H1 (cell line): ENCODE measurements around the gene ZNRF3. TPM values are rescaled to one million over a fixed set of nuclear protein-coding genes. Genes with fewer than 3 reads are reported as not detected.

Experiments used
- CTCF ChIA-PET: fragments of 300-600 bp; sonication (Branson Sonifier 250); formaldehyde crosslinking; loops from one replicate; lab custom pipeline; 2021; ENCODE audit not compliant: partially characterized antibody; lab: Charles Lee
- POLR2A ChIA-PET: fragments of 300-600 bp; sonication (Branson Sonifier 250); formaldehyde crosslinking; loops from one replicate; lab custom pipeline; 2021; ENCODE audit warnings: inconsistent platforms; ENCODE audit not compliant: partially characterized antibody; lab: Charles Lee
- DNase-seq, 2 experiments: peaks; one replicate each; pipeline versions ENCODE4 v3.0.0 to v3.0.0-alpha.2; 2010 to 2022; ENCODE audit warnings: low spot score in 2 of 2, low read depth in 1 of 2, mixed read lengths in 1 of 2
- FAIRE-seq: peaks from 2 replicates; lab custom pipeline; 2011; peaks lifted over from hg19 to GRCh38; lab: Jason Lieb, UNC
- H2AFZ ChIP-seq: 2 replicates; pipeline ENCODE4 v1.8.1; 2012; ENCODE audit warnings: low read length, inconsistent platforms
- H2AK5ac ChIP-seq: 2 replicates; pipeline ENCODE4 v1.6.1; 2013; ENCODE audit warnings: low read depth, low read length
- H2BK120ac ChIP-seq: replicated peaks from 2 replicates; pipeline ENCODE3; 2013; ENCODE audit warnings: low read depth, low read length, inconsistent platforms
- H2BK12ac ChIP-seq: 2 replicates; pipeline ENCODE4 v1.6.1; 2013; ENCODE audit warnings: low read depth, low read length
- H2BK15ac ChIP-seq: 2 replicates; pipeline ENCODE4 v1.6.1; 2013; ENCODE audit warnings: low read length
- H2BK20ac ChIP-seq: 2 replicates; pipeline ENCODE4 v1.6.1; 2013; ENCODE audit warnings: low read length
- H2BK5ac ChIP-seq: 2 replicates; pipeline ENCODE4 v1.6.1; 2013; ENCODE audit warnings: low read depth, low read length
- H3K14ac ChIP-seq: 2 replicates; pipeline ENCODE4 v1.6.1; 2013; ENCODE audit warnings: inconsistent platforms; ENCODE audit not compliant: insufficient read length
- H3K18ac ChIP-seq: 2 replicates; pipeline ENCODE4 v1.6.1; 2013; ENCODE audit warnings: low read length; ENCODE audit errors: extremely low read depth
- H3K23ac ChIP-seq: 2 replicates; pipeline ENCODE4 v1.6.1; 2013; ENCODE audit warnings: inconsistent platforms; ENCODE audit not compliant: insufficient read length
- H3K23me2 ChIP-seq: 2 replicates; pipeline ENCODE4 v1.6.1; 2013; ENCODE audit warnings: low read depth, low read length
- H3K27ac ChIP-seq: 2 replicates; pipeline ENCODE4 v1.6.1; 2011; ENCODE audit warnings: low read depth, low read length, inconsistent platforms
- H3K27me3 ChIP-seq, 4 experiments: replicated peaks in 1 of 4; 1 replicate in 1 of 4; 2 replicates in 3 of 4; pipeline versions ENCODE4 v1.6.1 to v1.8.1; 2011 to 2013; ENCODE audit warnings: low read length in 3 of 4, mild to moderate bottlenecking in 3 of 4, inconsistent platforms in 2 of 4, mixed read lengths in 2 of 4, moderate library complexity in 1 of 4; ENCODE audit not compliant: control insufficient read depth in 3 of 4, insufficient read depth in 3 of 4; ENCODE audit errors: extremely low read depth in 1 of 4
- H3K36me3 ChIP-seq, 4 experiments: 2 replicates each; pipeline versions ENCODE4 v1.6.1 to v1.8.1; 2011 to 2013; ENCODE audit warnings: mild to moderate bottlenecking in 4 of 4, low read length in 3 of 4, moderate library complexity in 2 of 4, control low read depth in 1 of 4, inconsistent platforms in 1 of 4; ENCODE audit not compliant: insufficient read depth in 4 of 4, control insufficient read depth in 2 of 4
- H3K4ac ChIP-seq: replicated peaks from 2 replicates; pipeline ENCODE3; 2013; ENCODE audit warnings: low read length, low read depth, mixed read lengths, inconsistent platforms; ENCODE audit not compliant: insufficient read length
- H3K4me1 ChIP-seq, 4 experiments: replicated peaks in 1 of 4; 1 replicate in 1 of 4; 2 replicates in 3 of 4; pipeline versions ENCODE4 v1.6.1 to v1.8.1; 2011 to 2013; ENCODE audit warnings: low read length in 3 of 4, inconsistent platforms in 2 of 4, mixed read lengths in 1 of 4; ENCODE audit not compliant: insufficient read depth in 4 of 4, control insufficient read depth in 3 of 4
- H3K4me2 ChIP-seq, 2 experiments: 2 replicates each; pipeline versions ENCODE4 v1.6.1 to v1.8.1; 2011 to 2013; ENCODE audit warnings: low read depth in 2 of 2, low read length in 2 of 2, control low read depth in 1 of 2, inconsistent platforms in 1 of 2, mild to moderate bottlenecking in 1 of 2; ENCODE audit not compliant: insufficient read depth in 1 of 2
- H3K4me3 ChIP-seq, 4 experiments: fragments of 200-600, 300-600 bp in 1 of 4; sonication (generic), shearing (Covaris generic), sonication (Bioruptor Twin) in 1 of 4; 2 replicates each; pipeline versions ENCODE4 v1.5.1 to v1.8.1; 2011 to 2016; ENCODE audit warnings: low read length in 4 of 4, low read depth in 3 of 4, control low read depth in 2 of 4, inconsistent platforms in 2 of 4, mild to moderate bottlenecking in 2 of 4, mixed read lengths in 1 of 4, moderate library complexity in 1 of 4; ENCODE audit not compliant: insufficient read depth in 2 of 4; ENCODE audit errors: extremely low read depth in 1 of 4
- H3K56ac ChIP-seq: replicated peaks from 2 replicates; pipeline ENCODE3; 2013; ENCODE audit warnings: low read depth, mild to moderate bottlenecking, mixed read lengths, low read length, inconsistent platforms; ENCODE audit not compliant: insufficient read length
- H3K79me1 ChIP-seq: 2 replicates; pipeline ENCODE4 v1.6.1; 2013; ENCODE audit warnings: low read depth, low read length, control low read depth
- H3K79me2 ChIP-seq, 2 experiments: 2 replicates each; pipeline versions ENCODE4 v1.6.1 to v1.8.1; 2012 to 2013; ENCODE audit warnings: low read length in 2 of 2, mild to moderate bottlenecking in 2 of 2, inconsistent platforms in 1 of 2; ENCODE audit not compliant: insufficient read depth in 2 of 2, control insufficient read depth in 1 of 2
- H3K9ac ChIP-seq, 4 experiments: replicated peaks in 1 of 4; 1 replicate in 1 of 4; 2 replicates in 3 of 4; pipeline versions ENCODE4 v1.6.1 to v1.8.1; 2011 to 2013; ENCODE audit warnings: low read depth in 3 of 4, low read length in 3 of 4, control low read depth in 2 of 4, mild to moderate bottlenecking in 2 of 4, moderate library complexity in 2 of 4, inconsistent platforms in 1 of 4; ENCODE audit errors: extremely low read depth in 1 of 4
- H3K9me3 ChIP-seq, 2 experiments: 2 replicates each; pipeline versions ENCODE4 v1.6.1 to v1.8.1; 2012 to 2013; ENCODE audit warnings: mild to moderate bottlenecking in 2 of 2, moderate library complexity in 2 of 2, control low read depth in 1 of 2, inconsistent platforms in 1 of 2, low read depth in 1 of 2, low read length in 1 of 2, mixed read lengths in 1 of 2; ENCODE audit not compliant: insufficient read depth in 2 of 2
- H4K20me1 ChIP-seq, 2 experiments: replicated peaks in 1 of 2; 2 replicates each; pipeline versions ENCODE3 to v1.8.1; 2011 to 2013; ENCODE audit warnings: inconsistent platforms in 2 of 2, low read length in 2 of 2, mild to moderate bottlenecking in 1 of 2; ENCODE audit not compliant: insufficient read depth in 2 of 2, control insufficient read depth in 1 of 2
- H4K5ac ChIP-seq: 2 replicates; pipeline ENCODE4 v1.6.1; 2013; ENCODE audit warnings: low read length, low read depth, mixed read lengths, inconsistent platforms; ENCODE audit not compliant: insufficient read length
- H4K8ac ChIP-seq: 2 replicates; pipeline ENCODE4 v1.8.0; 2013; ENCODE audit warnings: mild to moderate bottlenecking, moderate library complexity, low read length, inconsistent platforms; ENCODE audit not compliant: insufficient read depth; ENCODE audit errors: extremely low read depth
- H4K91ac ChIP-seq: replicated peaks from 2 replicates; pipeline ENCODE3; 2013; ENCODE audit warnings: low read length, mixed read lengths, inconsistent platforms; ENCODE audit not compliant: insufficient read length
- BACH1 ChIP-seq: IDR thresholded peaks from 2 replicates; pipeline ENCODE4 v1.6.1; 2012; ENCODE audit warnings: low read length, improper control_type of control experiment
- CBX8 ChIP-seq: fragments of 300-800, 300-1000 bp; sonication (generic); IDR thresholded peaks from 2 replicates; pipeline ENCODE4 v1.7.1; 2016; ENCODE audit warnings: low read depth, low read length, borderline replicate concordance
- CREB1 ChIP-seq: IDR thresholded peaks from 2 replicates; pipeline ENCODE4 v1.6.1; 2012; ENCODE audit warnings: inconsistent platforms
- JUND ChIP-seq: IDR thresholded peaks from 2 replicates; pipeline ENCODE4 v1.6.1; 2011; ENCODE audit warnings: mild to moderate bottlenecking, improper control_type of control experiment, low read length
- KDM1A ChIP-seq: fragments of 200-600, 300-600 bp; sonication (generic); IDR thresholded peaks from 2 replicates; pipeline ENCODE4 v1.7.1; 2016; ENCODE audit warnings: mild to moderate bottlenecking, low read length, borderline replicate concordance
- KDM5A ChIP-seq: fragments of 200-600 bp; IDR thresholded peaks from 2 replicates; pipeline ENCODE4 v1.7.1; 2012; ENCODE audit warnings: mild to moderate bottlenecking, low read length, inconsistent platforms, mixed read lengths
- PHF8 ChIP-seq: fragments of 200-600 bp; sonication (generic); conservative IDR thresholded peaks from 2 replicates; pipeline ENCODE4 v1.7.1; 2012; ENCODE audit warnings: low read depth, mild to moderate bottlenecking, inconsistent platforms, low read length, moderate library complexity
- POU5F1 ChIP-seq: IDR thresholded peaks from 2 replicates; pipeline ENCODE4 v1.6.1; 2011; ENCODE audit warnings: low read depth, mild to moderate bottlenecking, low read length, moderate library complexity
- RNF2 ChIP-seq: fragments of 200-900, 300-1000 bp; sonication (generic); IDR thresholded peaks from 2 replicates; pipeline ENCODE4 v1.7.1; 2016; ENCODE audit warnings: borderline replicate concordance, low read depth, mild to moderate bottlenecking, antibody characterized with exemption, low read length; ENCODE audit not compliant: poor library complexity, severe bottlenecking; ENCODE audit errors: missing control alignments
- SIX5 ChIP-seq: IDR thresholded peaks from 2 replicates; pipeline ENCODE4 v1.6.1; 2011; ENCODE audit warnings: mild to moderate bottlenecking, low read depth, low read length
- WGBS, 2 experiments: shearing (Covaris generic) in 1 of 2; methylation state at CpG; one replicate each; pipeline versions ENCODE4 v1.1.6 to v1.1.7; 2013 to 2015; ENCODE audit warnings: low lambda C conversion rate in 2 of 2, mixed read lengths in 2 of 2, inconsistent platforms in 1 of 2, low coverage in 1 of 2, missing lambda C conversion rate in 1 of 2; ENCODE audit not compliant: insufficient replicate concordance in 2 of 2, insufficient coverage in 1 of 2, insufficient read length in 1 of 2; ENCODE audit errors: extremely low coverage in 1 of 2, missing lambda C conversion rate in 1 of 2; 5-methylcytosine and 5-hydroxymethylcytosine counted together
- polyA plus RNA-seq, 7 experiments: library from polyadenylated mRNA; depleted of rRNA in 3 of 7; stranded (reverse) in 5 of 7; unstranded in 2 of 7; fragments of >200 nt in 5 of 7; fragments of 200-250 nt in 2 of 7; gene quantifications; 1 replicate in 5 of 7; 2 replicates in 1 of 7; 4 replicates in 1 of 7; pipeline versions ENCODE4 v1.2.1 to v1.2.3, GENCODE V29; 2011 to 2013; ENCODE audit warnings: missing spikeins in 2 of 7, mixed read lengths in 2 of 7
- total RNA-seq: library from RNA; stranded (reverse); fragmentation: NEBNext Ultra II Directional; extraction: Animal tissue kit (Norgen Biotek cat#: 25700); gene quantifications from 2 replicates; pipeline ENCODE4 v1.2.1, GENCODE V29; 2021
- TF ChIP-seq, protein P1 (sequence below): IDR thresholded peaks from 2 replicates; pipeline ENCODE4 v1.6.1; 2011; ENCODE audit warnings: low read length, improper control_type of control experiment
- TF ChIP-seq, protein P2 (sequence below): IDR thresholded peaks from 2 replicates; pipeline ENCODE4 v1.6.1; 2012; ENCODE audit warnings: low read length, inconsistent platforms

ZNRF3 gene
- total and polyA plus RNA-seq, 2 of the 8 experiments (the other 6 are each of a cell fraction or from before 2014, with no cell fraction given), result 14.1 to 21.7 TPM

DNA sequence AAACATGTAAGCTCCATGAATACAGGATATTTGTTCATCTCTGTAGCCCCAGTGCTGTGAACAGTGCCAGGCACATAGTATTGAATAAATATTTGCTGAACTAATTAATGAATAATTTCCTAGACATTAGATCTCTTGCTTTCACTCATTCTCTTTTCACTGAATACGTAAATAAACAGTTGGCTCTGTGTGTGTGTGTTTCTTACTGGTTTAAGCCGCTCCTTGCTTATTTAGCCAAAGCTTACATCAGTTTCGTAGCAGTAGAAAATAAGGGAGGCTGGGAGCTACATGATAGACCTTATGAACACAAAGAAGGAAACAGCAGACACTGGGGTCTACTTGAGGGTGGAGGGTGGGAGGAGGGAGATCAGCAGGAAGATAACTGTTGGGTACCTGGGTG, 206.7 kb downstream of the ZNRF3 start:
- WGBS, 2 experiments, result 84% methylated on average over 3 of the region's 3 CpGs; no CpG with 5 or more reads in 1 of the 2 experiments
- Histone ChIP-seq H3K23ac (no peak overlapping the region), H3K9me3 (no peaks in the 10 kb centered on the region), H4K5ac (no peak overlapping the region), H4K91ac (no peak overlapping the region), H2BK12ac (no peak overlapping the region), H3K36me3 (no peaks in the 10 kb centered on the region), H3K56ac (no peak overlapping the region), H3K14ac (no peak overlapping the region), H3K9ac (no peak overlapping the region), H3K79me2 (no peaks in the 10 kb centered on the region), H4K8ac (no peak overlapping the region), H3K4me1 (no peaks in the 10 kb centered on the region), H3K4me2 (no peak overlapping the region), H3K27me3 (no peaks in the 10 kb centered on the region), H2BK15ac (no peak overlapping the region), H2BK5ac (no peak overlapping the region), H2BK120ac (no peak overlapping the region), H2BK20ac (no peak overlapping the region), H3K18ac (no peak overlapping the region), H4K20me1 (peaks cover 0 to 1% of the 10 kb centered on the region in 2 experiments), H2AFZ (no peak overlapping the region), H3K4me3 (no peak overlapping the region), H3K23me2 (no peaks in the 10 kb centered on the region), H3K4ac (no peak overlapping the region), H3K79me1 (no peaks in the 10 kb centered on the region), H2AK5ac (no peak overlapping the region), H3K27ac (no peak overlapping the region)
- CTCF ChIA-PET, result interaction anchor here (1.0 to 2.5 kb wide), 4 partner anchors 10 to 29 kb away, joined by 3 to 10 read pairs (median 6); no protein-coding TSS in a partner anchor
- POLR2A ChIA-PET, result no interaction called here
- DNase-seq (no peak), FAIRE-seq (no peak)
- TF ChIP-seq, protein P1, sequence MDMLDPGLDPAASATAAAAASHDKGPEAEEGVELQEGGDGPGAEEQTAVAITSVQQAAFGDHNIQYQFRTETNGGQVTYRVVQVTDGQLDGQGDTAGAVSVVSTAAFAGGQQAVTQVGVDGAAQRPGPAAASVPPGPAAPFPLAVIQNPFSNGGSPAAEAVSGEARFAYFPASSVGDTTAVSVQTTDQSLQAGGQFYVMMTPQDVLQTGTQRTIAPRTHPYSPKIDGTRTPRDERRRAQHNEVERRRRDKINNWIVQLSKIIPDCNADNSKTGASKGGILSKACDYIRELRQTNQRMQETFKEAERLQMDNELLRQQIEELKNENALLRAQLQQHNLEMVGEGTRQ, result no peak
- TF ChIP-seq CBX8 (no peak), KDM1A (no peak), POU5F1 (no peak), SIX5 (no peak), KDM5A (no peak), PHF8 (no peak), BACH1 (no peak), JUND (no peak), RNF2 (no peak), CREB1 (no peak)
- TF ChIP-seq, protein P2, sequence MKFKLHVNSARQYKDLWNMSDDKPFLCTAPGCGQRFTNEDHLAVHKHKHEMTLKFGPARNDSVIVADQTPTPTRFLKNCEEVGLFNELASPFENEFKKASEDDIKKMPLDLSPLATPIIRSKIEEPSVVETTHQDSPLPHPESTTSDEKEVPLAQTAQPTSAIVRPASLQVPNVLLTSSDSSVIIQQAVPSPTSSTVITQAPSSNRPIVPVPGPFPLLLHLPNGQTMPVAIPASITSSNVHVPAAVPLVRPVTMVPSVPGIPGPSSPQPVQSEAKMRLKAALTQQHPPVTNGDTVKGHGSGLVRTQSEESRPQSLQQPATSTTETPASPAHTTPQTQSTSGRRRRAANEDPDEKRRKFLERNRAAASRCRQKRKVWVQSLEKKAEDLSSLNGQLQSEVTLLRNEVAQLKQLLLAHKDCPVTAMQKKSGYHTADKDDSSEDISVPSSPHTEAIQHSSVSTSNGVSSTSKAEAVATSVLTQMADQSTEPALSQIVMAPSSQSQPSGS, result no peak
